Tibial nerve (tissue), 4 donors: Measurements from ENCODE around the gene NBEAL2. TPM values are rescaled to one million over a fixed set of nuclear protein-coding genes. Genes with fewer than 3 reads are reported as not detected.
A peak's percentile ranks its signal among the peaks of the same experiment; 100 is the strongest.

Source experiments
- DNase-seq, 2 donors: peaks; one replicate each; pipeline ENCODE4 v3.0.0-alpha.2; 2019; ENCODE audit warnings: low spot score in 2 of 2
- H3K27ac ChIP-seq, 4 donors: fragments of 200-600 bp; sonication (generic) in 3 of 4; one replicate each; pipeline ENCODE4 v1.5.1; 2017 to 2019; ENCODE audit warnings: mild to moderate bottlenecking in 1 of 4
- H3K27me3 ChIP-seq, 2 donors: fragments of 200-600 bp; sonication (generic) in 1 of 2; one replicate each; pipeline versions ENCODE4 v1.5.1 to v1.6.0; 2017 to 2019
- H3K36me3 ChIP-seq, 3 donors: fragments of 200-600 bp; sonication (generic); one replicate each; pipeline ENCODE4 v1.5.1; 2018 to 2019
- H3K4me1 ChIP-seq, 4 donors: fragments of 200-600 bp; sonication (generic) in 3 of 4; one replicate each; pipeline ENCODE4 v1.5.1; 2017 to 2019
- H3K4me3 ChIP-seq, 4 donors: fragments of 200-600 bp; sonication (generic) in 3 of 4; one replicate each; pipeline ENCODE4 v1.5.1; 2017 to 2019; ENCODE audit warnings: mild to moderate bottlenecking in 1 of 4, moderate library complexity in 1 of 4
- H3K9me3 ChIP-seq, 4 donors: fragments of 200-600 bp; sonication (generic) in 3 of 4; one replicate each; pipeline ENCODE4 v1.5.1; 2017 to 2019
- CTCF ChIP-seq, 5 experiments: fragments of 200-600 bp in 3 of 5; fragments of 450-650 bp in 2 of 5; sonication (generic) in 3 of 5; IDR thresholded peaks; one replicate each; pipeline ENCODE4 v1.5.1; 2016 to 2019; ENCODE audit warnings: antibody characterized with exemption in 5 of 5, mild to moderate bottlenecking in 3 of 5, moderate library complexity in 2 of 5
- EP300 ChIP-seq, 2 donors: sonication (generic); formaldehyde crosslinking; IDR thresholded peaks; one replicate each; pipeline ENCODE4 v1.6.1; 2017; ENCODE audit warnings: antibody characterized with exemption in 2 of 2, mild to moderate bottlenecking in 1 of 2
- POLR2A ChIP-seq, 2 donors: fragments of 450-650 bp; IDR thresholded peaks; one replicate each; pipeline ENCODE4 v1.6.1; 2017; ENCODE audit warnings: antibody characterized with exemption in 2 of 2, mild to moderate bottlenecking in 2 of 2, moderate library complexity in 2 of 2
- WGBS, 2 donors: methylation state at CpG; one replicate each; pipeline ENCODE4 v1.1.5; 2018; 5-methylcytosine and 5-hydroxymethylcytosine counted together
- total RNA-seq, 4 donors: library from RNA; depleted of rRNA; stranded (reverse); fragments of >200 nt; gene quantifications; one replicate each; pipeline ENCODE4 v1.1.0, GENCODE V29; 2016

The NBEAL2 gene
- total RNA-seq, 4 donors from 2014 or later: 25.3 to 92.1 (median 26.6) TPM

- TF ChIP-seq EP300 (IDR thresholded peaks at IDR 0.05): no peak
- no peak for TF ChIP-seq POLR2A (IDR thresholded peaks at IDR 0.05)
- no peak for TF ChIP-seq CTCF (IDR thresholded peaks at IDR 0.05)
Measured at GRCh38 chr3:46965151-46965550, 14.3 kb upstream of the NBEAL2 start.

DNA sequence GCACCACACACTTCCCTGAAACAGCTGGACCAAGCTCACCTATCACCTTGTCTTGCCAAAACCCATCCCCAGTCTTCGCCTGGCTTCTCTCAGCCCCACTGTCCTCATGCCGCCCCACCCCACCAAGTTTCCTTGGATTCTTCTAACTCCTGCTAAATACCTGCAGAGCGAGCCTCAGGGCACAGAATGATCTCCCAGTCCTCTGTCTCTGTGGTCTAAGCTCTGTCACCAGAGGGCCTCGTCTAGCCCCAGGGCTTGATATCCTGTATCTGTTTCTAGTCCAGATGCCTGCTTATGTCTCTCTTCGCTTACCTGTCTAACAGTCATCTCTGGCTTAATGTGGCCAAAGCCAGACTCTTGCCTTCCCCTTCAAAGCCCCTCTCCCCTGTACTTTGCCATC, 12.7 kb upstream of the NBEAL2 start:
- H3K4me3 ChIP-seq: no peak overlapping the region
- H3K9me3 ChIP-seq: no peaks in the 10 kb centered on the region
- 86 to 90% methylated on average over 5 of the region's 5 CpGs for WGBS, 2 donors
- TF ChIP-seq CTCF (IDR thresholded peaks at IDR 0.05) (no peak), EP300 (IDR thresholded peaks at IDR 0.05) (no peak), POLR2A (IDR thresholded peaks at IDR 0.05) (no peak)
- no peak for DNase-seq
- H3K4me1 ChIP-seq: peaks cover 0 to 69% (median 33%) of the 10 kb centered on the region in 4 donors
- H3K27ac ChIP-seq: no peak overlapping the region
- H3K27me3 ChIP-seq: no peaks in the 10 kb centered on the region
- peaks cover 0 to 14% (median 0%) of the 10 kb centered on the region in 3 donors for H3K36me3 ChIP-seq

More at GRCh38 chr3:46965151-46965550, 14.3 kb upstream of the NBEAL2 start:
- Histone ChIP-seq H3K36me3 (peaks cover 0 to 14% (median 0%) of the 10 kb centered on the region in 3 donors), H3K27me3 (no peaks in the 10 kb centered on the region), H3K4me3 (no peak overlapping the region), H3K9me3 (no peaks in the 10 kb centered on the region), H3K27ac (no peak overlapping the region), H3K4me1 (peaks cover 0 to 70% (median 32%) of the 10 kb centered on the region in 4 donors)
- 68 to 74% methylated on average over 6 of the region's 6 CpGs for WGBS, 2 donors
- no peak for DNase-seq

GRCh38 chr3:46968783-46969428, 10.6 kb upstream of the NBEAL2 start:
- no peak for TF ChIP-seq EP300 (IDR thresholded peaks at IDR 0.05)
- TF ChIP-seq POLR2A (IDR thresholded peaks at IDR 0.05): no peak
- no peak for TF ChIP-seq CTCF (IDR thresholded peaks at IDR 0.05)
- Histone ChIP-seq H3K27me3 (no peaks in the 10 kb centered on the region), H3K9me3 (no peaks in the 10 kb centered on the region), H3K4me3 (no peak overlapping the region), H3K36me3 (peaks cover 0 to 5% (median 0%) of the 10 kb centered on the region in 3 donors), H3K27ac (no peak overlapping the region), H3K4me1 (peaks cover 0 to 81% (median 41%) of the 10 kb centered on the region in 4 donors)
- DNase-seq: no peak
- 59 to 60% methylated on average over 7 to 9 of the region's 9 CpGs for WGBS, 2 donors

DNA sequence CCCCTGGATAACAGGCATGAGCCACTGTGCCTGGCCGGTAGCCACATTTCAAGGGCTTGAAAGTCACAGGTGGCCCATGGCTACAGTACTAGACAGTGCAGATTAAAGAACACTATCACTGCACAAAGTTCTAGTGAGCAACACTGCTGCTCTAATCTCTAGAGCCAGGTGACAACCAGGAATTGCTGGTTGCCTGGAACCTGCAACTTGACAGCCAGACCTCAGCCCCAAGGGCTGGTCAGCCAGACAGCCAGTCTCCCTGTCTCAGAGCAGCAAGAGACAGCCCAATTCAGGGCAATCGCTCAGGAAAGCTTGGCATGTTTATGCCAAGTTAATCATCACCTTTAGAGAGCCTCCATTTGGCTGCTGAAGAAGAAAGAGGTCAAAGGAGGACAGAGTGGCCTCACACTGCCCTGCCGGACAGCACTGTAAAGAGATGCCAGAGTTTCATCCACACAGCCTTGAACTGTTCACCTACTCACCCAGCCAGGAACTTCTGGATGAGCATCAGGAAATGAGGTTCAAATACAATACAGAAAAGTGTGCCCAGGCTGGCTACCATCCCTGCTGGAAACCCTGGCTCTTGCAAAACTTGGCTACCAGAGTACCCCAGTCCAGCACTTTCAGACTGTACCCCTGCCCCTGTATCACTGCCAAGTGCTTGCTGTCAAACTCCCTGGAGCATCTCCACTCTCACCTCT, 8.9 kb upstream of the NBEAL2 start:
- TF ChIP-seq POLR2A (IDR thresholded peaks at IDR 0.05) (no peak), EP300 (IDR thresholded peaks at IDR 0.05) (no peak), CTCF (IDR thresholded peaks at IDR 0.05) (no peak)
- H3K27me3 ChIP-seq: no peaks in the 10 kb centered on the region
- H3K4me1 ChIP-seq: peaks cover 0 to 89% (median 48%) of the 10 kb centered on the region in 4 donors
- H3K36me3 ChIP-seq: peaks cover 0 to 3% (median 0%) of the 10 kb centered on the region in 3 donors
- 22 to 31% methylated on average over 3 of the region's 3 CpGs for WGBS, 2 donors
- no peak for DNase-seq
- no peaks in the 10 kb centered on the region for H3K9me3 ChIP-seq
- no peak overlapping the region for H3K4me3 ChIP-seq
- peak overlapping the region in 1 of 4 donors; percentile 7 for H3K27ac ChIP-seq

DNA sequence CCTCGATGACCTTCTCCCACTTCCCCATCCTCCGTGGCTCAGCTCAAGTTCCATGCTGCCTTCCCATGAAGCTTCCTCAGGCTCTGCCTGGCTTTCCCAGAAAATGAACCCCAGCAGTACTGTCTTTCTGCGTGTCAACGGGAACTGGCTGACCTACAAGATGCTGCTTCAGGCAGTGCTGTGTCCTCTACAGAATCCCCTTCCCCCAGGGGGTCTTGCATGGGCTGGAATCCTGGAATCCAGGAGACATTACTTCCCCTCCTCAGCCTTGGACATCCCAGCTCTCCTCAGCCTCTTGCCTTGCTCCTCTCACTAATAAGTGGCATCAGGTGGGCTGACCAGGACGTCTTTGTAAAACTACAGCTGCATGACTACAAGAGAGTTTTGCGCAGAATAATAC, 8.3 kb upstream of the NBEAL2 start:
- WGBS, 2 donors: 61 to 75% methylated on average over 6 of the region's 6 CpGs
- DNase-seq: no peak
- H3K27ac ChIP-seq: peak overlapping the region in 1 of 4 donors; percentile 7
- H3K4me1 ChIP-seq: peaks cover 0 to 87% (median 49%) of the 10 kb centered on the region in 4 donors
- TF ChIP-seq POLR2A (IDR thresholded peaks at IDR 0.05) (no peak), CTCF (IDR thresholded peaks at IDR 0.05) (no peak), EP300 (IDR thresholded peaks at IDR 0.05) (no peak)
- H3K4me3 ChIP-seq: no peak overlapping the region
- H3K9me3 ChIP-seq: no peaks in the 10 kb centered on the region
- no peaks in the 10 kb centered on the region for H3K27me3 ChIP-seq
- H3K36me3 ChIP-seq: no peaks in the 10 kb centered on the region
